ENCODE data around the gene PLCL2.

- TF ChIP-seq POLR2AphosphoS5 (IDR thresholded peaks at IDR 0.05) (no peak), CTCF (IDR thresholded peaks at IDR 0.05 in 8 of 11, conservative IDR thresholded peaks at IDR 0.05 in 3 of 11) (no peak), POLR2A (IDR thresholded peaks at IDR 0.05) (no peak)
These were observed 42.7 kb downstream of the PLCL2 start for GRCh38 chr3:16927485-16927884.

Data from spleen (tissue), 7 donors.